Kidney epithelial cell (primary cell): Measurements from ENCODE around the gene TECPR2. TPM values are rescaled to one million over a fixed set of nuclear protein-coding genes. Genes with fewer than 3 reads are reported as not detected.
"Not testable (repeated sequence)": the region's sequence is repeated elsewhere in the genome, so short reads cannot be mapped to it uniquely, and the experiment has no call there.

Source experiments
- DNase-seq: peaks from one replicate; pipeline ENCODE4 v3.0.0-alpha.2; 2010; ENCODE audit warnings: low read depth
- H3K27me3 ChIP-seq: 2 replicates; pipeline ENCODE4 v1.6.0; 2011; ENCODE audit warnings: low read length; ENCODE audit not compliant: control insufficient read depth, insufficient read depth
- H3K36me3 ChIP-seq: 2 replicates; pipeline ENCODE4 v1.5.1; 2011; ENCODE audit warnings: low read length; ENCODE audit not compliant: control insufficient read depth, insufficient read depth
- H3K4me3 ChIP-seq: 2 replicates; pipeline ENCODE4 v1.5.1; 2011; ENCODE audit warnings: low read depth, mild to moderate bottlenecking, control low read depth, low read length
- CTCF ChIP-seq: IDR thresholded peaks from 2 replicates; pipeline ENCODE4 v1.5.1; 2011; ENCODE audit warnings: mild to moderate bottlenecking, moderate library complexity, low read length, control low read depth, inconsistent platforms; ENCODE audit not compliant: insufficient read depth, poor library complexity, severe bottlenecking
- total RNA-seq: library from RNA; depleted of rRNA; stranded (reverse); fragments of >200 nt; gene quantifications from 2 replicates; pipeline ENCODE4 v1.2.3, GENCODE V29; 2015

The TECPR2 gene
- total RNA-seq, 1 donor from 2014 or later = 16.6 TPM

- H3K4me3 ChIP-seq = no peak overlapping the region
- no peaks in the 10 kb centered on the region for H3K27me3 ChIP-seq
- no peak for TF ChIP-seq CTCF
- DNase-seq = no peak
- no peaks in the 10 kb centered on the region for H3K36me3 ChIP-seq
Measured at GRCh38 chr14:102351023-102351422, 11.7 kb upstream of the TECPR2 start.

DNA sequence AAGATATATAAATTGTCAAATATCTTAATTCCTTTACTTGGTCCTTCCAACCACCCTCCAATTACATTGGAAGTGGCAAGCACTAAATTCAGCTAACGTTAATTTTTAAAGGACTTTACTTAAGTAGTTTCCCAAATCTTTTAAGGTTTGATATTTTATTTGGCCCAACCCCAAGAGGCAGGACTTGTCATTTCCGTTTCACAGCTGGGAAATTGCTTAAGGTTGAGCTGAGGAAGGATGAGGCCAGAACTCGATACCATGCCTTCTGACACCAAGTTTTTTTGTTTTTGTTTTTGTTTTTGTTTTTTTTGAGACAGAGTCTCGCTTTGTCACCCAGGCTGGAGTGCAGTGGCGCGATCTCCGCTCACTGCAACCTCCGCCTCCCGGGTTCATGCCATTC, 11.1 kb upstream of the TECPR2 start:
- H3K27me3 ChIP-seq, DNase-seq: not testable (repeated sequence)

DNA sequence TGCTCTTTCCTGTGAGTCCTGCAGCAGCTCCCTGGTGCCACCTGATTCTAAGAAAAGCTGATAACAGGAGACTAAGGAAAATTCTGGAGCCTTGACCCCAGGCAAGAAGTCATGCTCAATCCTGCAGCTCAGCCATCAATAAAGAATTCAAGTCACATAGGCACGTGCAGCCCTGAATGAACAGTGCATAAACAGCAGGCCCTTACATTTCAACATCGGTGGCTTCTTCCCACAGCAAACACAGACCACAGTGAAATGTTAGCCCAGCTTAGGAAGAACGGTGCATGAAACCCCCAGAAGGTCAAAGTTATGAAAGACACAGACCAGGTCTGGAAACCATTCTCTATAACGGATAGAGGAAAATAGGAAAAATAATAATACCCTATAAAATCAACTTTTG, 10.5 kb upstream of the TECPR2 start:
- H3K36me3 ChIP-seq = no peaks in the 10 kb centered on the region
- no peak for DNase-seq
- TF ChIP-seq CTCF = no peak

More for the DNA sequence above, 11.1 kb upstream of the TECPR2 start:
- not testable (repeated sequence) for H3K4me3 ChIP-seq, H3K36me3 ChIP-seq

GRCh38 chr14:102353126-102353619, 9.6 kb upstream of the TECPR2 start:
- no peak for TF ChIP-seq CTCF
- no peak overlapping the region for H3K4me3 ChIP-seq
- no peak for DNase-seq
- H3K27me3 ChIP-seq = no peaks in the 10 kb centered on the region
- H3K36me3 ChIP-seq = no peaks in the 10 kb centered on the region

More for the DNA sequence above, 10.5 kb upstream of the TECPR2 start:
- no peak overlapping the region for H3K4me3 ChIP-seq
- H3K27me3 ChIP-seq = no peaks in the 10 kb centered on the region

DNA sequence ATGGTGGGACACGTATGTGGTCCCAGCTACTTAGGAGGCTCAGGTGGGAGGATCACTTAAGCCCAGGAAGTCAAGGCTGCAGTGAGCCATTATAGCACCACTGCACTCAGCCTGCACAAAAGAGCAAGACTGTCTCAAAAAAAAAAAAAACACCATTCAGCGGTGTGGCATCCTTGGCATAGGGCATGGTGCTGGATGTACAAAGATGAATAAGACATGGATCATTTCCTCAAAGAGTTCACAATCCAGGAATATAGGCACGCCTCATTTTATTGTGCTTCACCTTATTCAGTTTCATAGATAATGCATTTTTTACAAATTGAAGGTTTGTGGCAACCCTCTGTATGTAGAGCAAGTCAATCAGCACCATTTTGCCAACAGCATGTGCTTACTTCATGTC, 6.5 kb upstream of the TECPR2 start:
- DNase-seq = no peak
- H3K4me3 ChIP-seq = no peak overlapping the region
- no peaks in the 10 kb centered on the region for H3K27me3 ChIP-seq
- no peaks in the 10 kb centered on the region for H3K36me3 ChIP-seq
- no peak for TF ChIP-seq CTCF

GRCh38 chr14:102359341-102359740, 3.4 kb upstream of the TECPR2 start:
- DNase-seq = no peak
- Histone ChIP-seq H3K4me3 (no peak overlapping the region), H3K27me3 (no peaks in the 10 kb centered on the region), H3K36me3 (no peaks in the 10 kb centered on the region)
- no peak for TF ChIP-seq CTCF

GRCh38 chr14:102360388-102360787, 2.4 kb upstream of the TECPR2 start:
- DNase-seq = no peak
- no peak overlapping the region for H3K4me3 ChIP-seq
- H3K27me3 ChIP-seq = no peaks in the 10 kb centered on the region
- no peak for TF ChIP-seq CTCF
- no peaks in the 10 kb centered on the region for H3K36me3 ChIP-seq
